Dedifferentiated amniotic fluid mesenchymal stem cell (primary cell): Measurements from ENCODE around the gene NEK10.
A peak's percentile ranks its signal among the peaks of the same experiment; 100 is the strongest.
"Not testable (repeated sequence)": the region's sequence is repeated elsewhere in the genome, so short reads cannot be mapped to it uniquely, and the experiment has no call there.

Source experiments
- DNase-seq: peaks from one replicate; pipeline ENCODE4 v3.0.0-alpha.2; 2016; ENCODE audit errors: extremely low spot score

Gene NEK10

GRCh38 chr3:27368831-27369607, at the start of gene NEK10:
Gene NEK10, minus strand, starts transcription at chr3:27369383. Its CDS starts 16,501 bp downstream, at chr3:27352882.
- no peak for DNase-seq

GRCh38 chr3:27415202-27415601, 46.0 kb upstream of the NEK10 start:
- no peak for DNase-seq

- DNase-seq = no peak
These were observed 23.9 kb upstream of the NEK10 start for GRCh38 chr3:27392950-27393679.

GRCh38 chr3:27392414-27392813, 23.2 kb upstream of the NEK10 start:
- DNase-seq = not testable (repeated sequence)

GRCh38 chr3:27391796-27392195, 22.6 kb upstream of the NEK10 start:
- DNase-seq = no peak

GRCh38 chr3:27387625-27388024, 18.4 kb upstream of the NEK10 start:
- DNase-seq = peak; percentile 26

GRCh38 chr3:27385504-27385903, 16.3 kb upstream of the NEK10 start:
- DNase-seq = no peak

- DNase-seq = no peak
These were observed 15.0 kb upstream of the NEK10 start for GRCh38 chr3:27384191-27384590.

GRCh38 chr3:27380433-27381357, 11.5 kb upstream of the NEK10 start:
- DNase-seq = no peak

- DNase-seq = no peak
These were observed 9.1 kb upstream of the NEK10 start for GRCh38 chr3:27378331-27378730.

- no peak for DNase-seq
These were observed 7.1 kb upstream of the NEK10 start for GRCh38 chr3:27376109-27376772.

- no peak for DNase-seq
These were observed 3.1 kb downstream of the NEK10 start for GRCh38 chr3:27366062-27366591.

- no peak for DNase-seq
These were observed 8.8 kb downstream of the NEK10 start for GRCh38 chr3:27360113-27361078.

GRCh38 chr3:27358372-27358771, 10.8 kb downstream of the NEK10 start:
- no peak for DNase-seq

- DNase-seq = no peak
These were observed 11.4 kb downstream of the NEK10 start for GRCh38 chr3:27357665-27358258.

- no peak for DNase-seq
These were observed 12.2 kb downstream of the NEK10 start for GRCh38 chr3:27356976-27357375.

GRCh38 chr3:27354588-27355203, 14.5 kb downstream of the NEK10 start:
- no peak for DNase-seq

- no peak for DNase-seq
These were observed 15.0 kb downstream of the NEK10 start for GRCh38 chr3:27354161-27354560.

- DNase-seq = peak; percentile 78
These were observed 16.0 kb downstream of the NEK10 start for GRCh38 chr3:27353221-27353620.
